Esophagus (tissue), 2 donors: ENCODE data around the gene SKIC8. TPM values are rescaled to one million over a fixed set of nuclear protein-coding genes. Genes with fewer than 3 reads are reported as not detected.
A peak's percentile ranks its signal among the peaks of the same experiment; 100 is the strongest.

ENCODE experiments used
- H3K27ac ChIP-seq, 2 donors: one replicate each; pipeline ENCODE4 v1.5.1; 2013; ENCODE audit warnings: low read depth in 2 of 2, mild to moderate bottlenecking in 2 of 2, inconsistent platforms in 1 of 2, low read length in 1 of 2, moderate library complexity in 1 of 2
- H3K27me3 ChIP-seq, 2 donors: one replicate each; pipeline ENCODE4 v1.6.1; 2013; ENCODE audit warnings: low read length in 2 of 2, control low read depth in 1 of 2, mild to moderate bottlenecking in 1 of 2; ENCODE audit not compliant: insufficient read depth in 2 of 2, control insufficient read depth in 1 of 2
- H3K36me3 ChIP-seq, 2 donors: one replicate each; pipeline ENCODE4 v1.6.1; 2013; ENCODE audit warnings: low read length in 1 of 2; ENCODE audit not compliant: control insufficient read depth in 2 of 2, insufficient read depth in 2 of 2
- H3K4me1 ChIP-seq, 2 donors: one replicate each; pipeline ENCODE4 v1.6.1; 2013; ENCODE audit warnings: low read length in 1 of 2; ENCODE audit not compliant: control insufficient read depth in 2 of 2, insufficient read depth in 2 of 2
- H3K4me3 ChIP-seq, 2 donors: one replicate each; pipeline ENCODE4 v1.5.1; 2013; ENCODE audit warnings: low read length in 2 of 2, mild to moderate bottlenecking in 2 of 2, low read depth in 1 of 2, moderate library complexity in 1 of 2
- H3K9me3 ChIP-seq, 2 donors: one replicate each; pipeline ENCODE4 v1.6.1; 2013; ENCODE audit warnings: mild to moderate bottlenecking in 2 of 2, low read depth in 1 of 2, low read length in 1 of 2, moderate library complexity in 1 of 2; ENCODE audit not compliant: control insufficient read depth in 2 of 2, insufficient read depth in 1 of 2
- WGBS, 2 donors: extraction: QIAGEN DNeasy Blood & Tissue Kit; methylation state at CpG; one replicate each; pipeline ENCODE4 v1.1.7; 2013; 5-methylcytosine and 5-hydroxymethylcytosine counted together
- polyA plus RNA-seq, 2 donors: library from polyadenylated mRNA; stranded (reverse); fragments of 200-250 nt; gene quantifications; one replicate each; pipeline ENCODE4 v1.2.3, GENCODE V29; 2013
- donor health status: healthy with polysubstance abuse.
- donor health status: Bipolar disorder and iron deficiency.

Gene SKIC8
- polyA plus RNA-seq, 2 donors, result 29.4 to 53.3 TPM

DNA sequence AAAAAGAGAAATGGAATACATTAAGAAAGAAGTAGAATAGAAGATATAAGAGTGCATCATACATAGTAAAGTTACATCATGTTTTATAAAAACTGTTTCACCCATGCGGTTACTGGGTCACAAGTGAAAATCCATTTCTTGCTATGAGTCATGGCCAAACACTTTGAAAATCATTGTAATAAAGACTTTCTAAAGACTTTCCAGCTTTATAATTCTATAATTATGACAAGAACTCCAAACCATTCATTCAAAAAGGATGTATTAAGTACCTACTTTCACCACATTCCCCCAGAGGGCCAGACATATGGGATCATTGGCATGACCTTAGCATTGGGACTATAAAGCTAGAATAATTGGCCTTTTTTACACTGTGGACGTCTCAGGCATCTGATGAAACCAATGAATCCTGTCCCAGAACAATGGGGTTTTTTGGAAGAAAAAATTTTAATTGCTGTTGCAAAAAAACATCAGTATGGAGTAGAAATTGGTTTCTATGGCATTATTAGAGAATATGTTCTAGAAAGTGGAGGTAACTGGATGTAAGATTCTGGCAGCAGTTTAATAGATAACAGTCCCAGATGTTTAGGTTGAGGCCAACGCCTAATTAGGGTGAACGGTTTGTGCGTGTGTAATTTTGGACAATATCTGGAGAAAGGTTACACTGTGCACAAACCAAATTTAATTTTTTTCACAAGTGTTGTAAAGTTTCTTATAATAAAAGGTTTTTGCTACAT lies 3.3 kb upstream of the SKIC8 start:
- Histone ChIP-seq H3K9me3 (no peaks in the 10 kb centered on the region), H3K4me1 (no peaks in the 10 kb centered on the region), H3K4me3 (no peak overlapping the region), H3K27me3 (no peaks in the 10 kb centered on the region), H3K36me3 (no peaks in the 10 kb centered on the region), H3K27ac (no peak overlapping the region)
- 69 to 73% methylated on average over 5 of the region's 5 CpGs for WGBS, 2 donors

DNA sequence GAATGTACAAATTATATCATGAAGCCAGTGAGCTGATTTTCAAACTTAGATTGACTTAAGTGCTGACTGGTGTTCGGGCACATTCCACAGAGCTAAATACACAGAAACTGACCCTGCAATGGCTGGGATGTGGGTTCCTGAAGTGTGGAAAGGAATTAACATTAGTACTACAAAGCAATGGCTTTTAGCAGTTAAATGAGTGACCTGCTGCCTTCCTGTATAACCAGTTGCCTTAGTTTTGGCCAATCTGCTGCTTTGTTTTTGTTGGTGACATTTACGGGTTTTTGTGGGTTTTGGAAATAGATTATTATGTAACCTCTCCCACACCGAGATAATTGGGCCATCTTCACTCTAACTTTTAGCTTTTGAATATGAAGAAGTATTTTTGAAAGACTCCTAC lies 2.4 kb upstream of the SKIC8 start:
- Histone ChIP-seq H3K9me3 (no peaks in the 10 kb centered on the region), H3K27me3 (no peaks in the 10 kb centered on the region), H3K4me3 (no peak overlapping the region), H3K27ac (no peak overlapping the region), H3K4me1 (no peaks in the 10 kb centered on the region), H3K36me3 (no peaks in the 10 kb centered on the region)
- WGBS, 2 donors, result 25 to 37% methylated on average over 3 of the region's 3 CpGs

DNA sequence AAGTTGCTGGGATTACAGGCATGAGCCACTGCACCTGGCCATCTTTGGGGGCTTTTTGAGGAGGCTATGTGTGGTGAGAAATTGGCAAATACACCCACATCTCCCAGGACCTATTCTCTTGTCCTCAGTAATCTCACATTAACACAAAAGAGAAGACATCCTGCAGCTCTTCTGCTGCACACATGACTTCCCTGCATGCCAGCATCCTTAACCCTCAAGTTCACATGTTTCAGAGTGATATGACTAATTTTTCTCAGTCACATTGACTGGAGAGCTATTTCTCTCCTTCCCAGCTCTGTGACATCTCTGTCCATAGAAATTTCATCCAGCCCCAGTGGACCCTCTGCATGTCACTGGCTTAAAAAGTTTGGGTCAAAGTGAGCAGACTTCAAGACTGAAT lies 1.9 kb upstream of the SKIC8 start:
- Histone ChIP-seq H3K4me1 (no peaks in the 10 kb centered on the region), H3K27ac (no peak overlapping the region), H3K36me3 (no peaks in the 10 kb centered on the region), H3K9me3 (no peaks in the 10 kb centered on the region), H3K27me3 (no peaks in the 10 kb centered on the region), H3K4me3 (no peak overlapping the region)

DNA sequence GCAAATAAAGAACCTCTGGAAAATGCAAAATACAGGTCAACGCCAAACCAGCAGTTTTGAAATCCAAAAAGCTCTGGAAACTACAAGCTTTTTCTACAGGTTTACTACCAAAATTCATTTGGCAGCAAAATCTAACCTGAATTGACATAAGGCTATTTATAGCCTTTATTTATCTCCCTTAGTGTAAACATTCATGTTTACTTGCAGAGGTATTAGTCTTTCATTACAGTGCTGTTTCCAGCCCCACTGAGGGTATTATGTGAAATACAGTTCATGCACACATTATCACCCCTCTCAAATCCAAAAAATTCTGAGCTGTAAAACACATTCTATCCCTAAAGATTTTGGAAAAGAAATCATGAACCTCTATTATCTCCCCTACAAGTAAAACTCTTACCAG lies 7.2 kb downstream of the SKIC8 start:
- H3K36me3 ChIP-seq, result peaks cover 10 to 12% of the 10 kb centered on the region in 2 donors
- no peaks in the 10 kb centered on the region for H3K9me3 ChIP-seq
- H3K4me3 ChIP-seq, result no peak overlapping the region
- 86 to 98% methylated on average over 1 of the region's 1 CpG for WGBS, 2 donors
- H3K27me3 ChIP-seq, result no peaks in the 10 kb centered on the region
- H3K4me1 ChIP-seq, result no peaks in the 10 kb centered on the region
- H3K27ac ChIP-seq, result no peak overlapping the region

DNA sequence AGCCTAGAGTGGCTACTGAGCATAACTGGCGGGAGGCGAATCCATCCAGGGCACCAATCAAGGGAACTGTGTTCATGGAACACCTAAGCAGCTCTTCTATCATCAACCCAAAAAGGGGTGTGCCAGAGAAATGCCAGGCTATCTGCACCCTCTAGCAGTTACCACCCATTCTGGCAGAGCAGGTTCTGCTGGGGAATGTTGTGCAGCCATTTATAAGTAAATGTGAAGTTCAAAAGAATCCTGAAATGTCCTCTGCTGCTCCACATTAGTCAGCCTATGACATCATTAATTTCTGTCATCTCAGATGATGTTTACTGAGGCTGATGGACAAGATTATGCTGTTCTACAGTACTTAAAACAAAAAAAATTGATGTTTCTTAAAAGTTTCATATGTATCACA lies 7.7 kb downstream of the SKIC8 start:
- H3K4me1 ChIP-seq, result no peaks in the 10 kb centered on the region
- H3K27ac ChIP-seq, result no peak overlapping the region
- no peak overlapping the region for H3K4me3 ChIP-seq
- H3K9me3 ChIP-seq, result no peaks in the 10 kb centered on the region
- no peaks in the 10 kb centered on the region for H3K27me3 ChIP-seq
- WGBS, 2 donors, result 94 to 96% methylated on average over 2 of the region's 2 CpGs
- peaks cover 13 to 14% of the 10 kb centered on the region in 2 donors for H3K36me3 ChIP-seq

DNA sequence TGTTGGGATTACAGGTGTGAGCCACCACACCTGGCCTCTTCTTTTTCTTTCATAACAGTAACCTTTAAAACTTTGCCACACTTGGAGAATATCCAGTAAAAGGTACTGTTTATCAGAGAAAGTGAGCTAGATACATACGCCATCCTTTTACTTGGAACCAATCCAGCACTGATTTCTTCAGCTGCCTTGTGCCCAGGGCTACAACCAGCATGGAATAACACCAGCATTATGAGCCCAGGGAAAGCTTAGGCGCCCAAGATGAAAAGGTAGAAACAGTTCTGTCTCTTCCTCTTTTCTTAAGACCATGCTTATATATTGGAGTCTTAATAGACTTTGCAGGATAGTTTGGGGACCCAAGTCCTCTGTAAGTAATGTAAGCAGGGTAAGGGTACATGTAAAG lies 8.4 kb downstream of the SKIC8 start:
- Histone ChIP-seq H3K4me3 (no peak overlapping the region), H3K36me3 (peaks cover 14 to 18% of the 10 kb centered on the region in 2 donors), H3K4me1 (no peaks in the 10 kb centered on the region), H3K9me3 (no peaks in the 10 kb centered on the region), H3K27ac (peak overlapping the region in 1 of 2 donors; percentile 68), H3K27me3 (no peaks in the 10 kb centered on the region)
- 49 to 64% methylated on average over 2 of the region's 2 CpGs for WGBS, 2 donors

- Histone ChIP-seq H3K36me3 (peaks cover 14 to 18% of the 10 kb centered on the region in 2 donors), H3K4me1 (no peaks in the 10 kb centered on the region), H3K9me3 (no peaks in the 10 kb centered on the region), H3K4me3 (no peak overlapping the region), H3K27me3 (no peaks in the 10 kb centered on the region), H3K27ac (no peak overlapping the region)
- WGBS, 2 donors, result 68 to 70% methylated on average over 3 of the region's 3 CpGs
Observed at GRCh38 chr15:78290222-78290621, 9.2 kb downstream of the SKIC8 start.

- H3K27me3 ChIP-seq, result no peaks in the 10 kb centered on the region
Observed at GRCh38 chr15:78284758-78285157, 14.7 kb downstream of the SKIC8 start.

DNA sequence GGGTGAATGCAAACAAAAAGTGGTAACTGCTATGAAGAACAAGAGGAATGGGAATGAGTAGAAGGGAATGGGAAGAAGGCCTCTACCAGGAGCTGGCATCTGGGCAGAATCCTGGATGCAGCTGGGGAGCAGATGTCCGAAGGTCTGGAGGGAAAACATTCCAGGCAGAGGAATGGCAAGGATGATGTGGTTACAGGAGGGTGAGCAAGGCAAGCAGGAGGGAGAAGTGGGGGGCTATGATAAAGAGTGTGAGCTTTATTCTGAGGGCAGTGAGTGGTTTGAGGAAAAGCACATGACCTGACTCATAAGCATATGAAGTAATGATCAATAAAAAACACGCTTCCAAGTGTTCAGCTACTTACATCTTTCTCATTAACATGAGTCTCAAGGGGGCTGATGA lies 17.1 kb downstream of the SKIC8 start:
- WGBS, 2 donors, result 83 to 84% methylated on average over 2 of the region's 2 CpGs
- Histone ChIP-seq H3K9me3 (no peaks in the 10 kb centered on the region), H3K36me3 (peaks cover 19% of the 10 kb centered on the region in 2 donors), H3K27ac (no peak overlapping the region), H3K4me1 (no peaks in the 10 kb centered on the region), H3K4me3 (no peak overlapping the region), H3K27me3 (no peaks in the 10 kb centered on the region)

More at GRCh38 chr15:78284758-78285157, 14.7 kb downstream of the SKIC8 start:
- Histone ChIP-seq H3K4me3 (no peak overlapping the region), H3K36me3 (peaks cover 15 to 23% of the 10 kb centered on the region in 2 donors), H3K9me3 (no peaks in the 10 kb centered on the region), H3K4me1 (no peaks in the 10 kb centered on the region), H3K27ac (no peak overlapping the region)
- WGBS, 2 donors, result 82 to 86% methylated on average over 4 of the region's 4 CpGs
